Measurements from ENCODE around the gene ETV5.

DNA sequence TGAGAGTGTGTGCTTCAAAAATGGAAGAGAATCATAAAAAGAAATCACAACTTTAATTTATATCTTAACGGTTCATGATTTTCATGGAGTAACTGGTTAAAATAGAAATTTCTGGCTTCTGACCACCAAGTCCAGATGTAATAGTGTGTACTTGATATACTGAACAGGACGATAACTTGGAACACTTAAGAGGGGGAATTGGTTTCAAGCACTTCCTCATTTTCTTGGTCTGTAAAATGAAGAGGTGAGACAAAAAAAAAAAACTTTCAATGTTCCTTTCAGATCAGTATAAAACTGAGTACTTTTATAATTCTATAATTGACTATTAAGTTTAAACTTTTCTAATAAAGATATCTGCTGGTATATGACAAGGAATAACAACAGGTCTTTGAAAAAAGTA lies 107.0 kb downstream of the ETV5 start:
- no peak for TF ChIP-seq CTCF (conservative IDR thresholded peaks at IDR 0.05 in 1 of 2, IDR thresholded peaks at IDR 0.05 in 1 of 2; ENCODE audit: low read depth in 1 of 2, low read length in 2 of 2)
- TF ChIP-seq EZH2 (IDR thresholded peaks at IDR 0.05; ENCODE audit: low read length, missing control alignments) = no peak

All from fibroblast of lung (primary cell).